Adrenal gland (tissue), 12 donors: Measurements from ENCODE around the gene SCAP. TPM values are rescaled to one million over a fixed set of nuclear protein-coding genes. Genes with fewer than 3 reads are reported as not detected.
A peak's percentile ranks its signal among the peaks of the same experiment; 100 is the strongest.

Source experiments
- DNase-seq, 7 donors: peaks; one replicate each; pipeline ENCODE4 v3.0.0-alpha.2; 2019 to 2020
- H3K27ac ChIP-seq, 5 donors: fragments of 200-600 bp; sonication (generic) in 4 of 5; 1 replicate in 3 of 5; 2 replicates in 2 of 5; pipeline versions ENCODE4 v1.5.1 to v1.8.0; 2016 to 2020; ENCODE audit warnings: mild to moderate bottlenecking in 1 of 5
- H3K27me3 ChIP-seq: fragments of 200-600 bp; 2 replicates; pipeline ENCODE4 v1.8.0; 2021
- H3K36me3 ChIP-seq, 2 donors: fragments of 200-600 bp; replicated peaks in 1 of 2; 1 replicate in 1 of 2; 2 replicates in 1 of 2; pipeline versions ENCODE4 v1.5.1 to v1.8.0; 2018 to 2022
- H3K4me1 ChIP-seq, 2 donors: fragments of 200-600 bp; replicated peaks in 1 of 2; 1 replicate in 1 of 2; 2 replicates in 1 of 2; pipeline versions ENCODE4 v1.5.1 to v1.8.0; 2018 to 2021
- H3K4me3 ChIP-seq, 4 donors: fragments of 200-600 bp; sonication (generic) in 3 of 4; one replicate each; pipeline ENCODE4 v1.5.1; 2016 to 2018
- H3K9me3 ChIP-seq, 3 donors: fragments of 200-600 bp; sonication (generic) in 1 of 3; replicated peaks in 1 of 3; 1 replicate in 2 of 3; 2 replicates in 1 of 3; pipeline versions ENCODE4 v1.5.1 to v1.8.0; 2016 to 2021
- POLR2A ChIP-seq, 2 donors: fragments of 450-650 bp; IDR thresholded peaks; one replicate each; pipeline ENCODE4 v1.6.1; 2017; ENCODE audit warnings: antibody characterized with exemption in 2 of 2, mild to moderate bottlenecking in 2 of 2, moderate library complexity in 1 of 2
- WGBS, 4 donors: extraction: QIAGEN DNeasy Blood & Tissue Kit in 2 of 4; methylation state at CpG; one replicate each; pipeline versions ENCODE4 v1.1.5 to v1.1.7; 2013 to 2017; 5-methylcytosine and 5-hydroxymethylcytosine counted together
- intact Hi-C, 2 donors: fragments of 100-400 bp; cut with DNase I; formaldehyde crosslinking; loops; one replicate each; pipeline versions ENCODE4 v1.14.1 to v1.15.0; 2022 to 2023
- polyA plus RNA-seq, 3 donors: library from polyadenylated mRNA; stranded (reverse); fragments of 200-250 nt in 2 of 3; fragments of 350-450 nt in 1 of 3; fragmentation: Illumina TruSeq in 1 of 3; extraction: RNeasy Lipid Tissue Mini Kit (QIAGEN cat#74804) in 1 of 3; gene quantifications; one replicate each; pipeline ENCODE4 v1.2.3, GENCODE V29; 2013 to 2014
- total RNA-seq, 9 donors: library from RNA; depleted of rRNA in 4 of 9; stranded (reverse); fragments of >200 nt in 4 of 9; fragments of 120-200 nt in 1 of 9; fragmentation: NEBNext Ultra II Directional in 1 of 9; extraction: Animal tissue kit (Norgen Biotek cat#: 25700) in 1 of 9; gene quantifications; one replicate each; pipeline versions ENCODE4 v1.1.0 to v1.2.4, GENCODE V29; 2013 to 2023
- TF ChIP-seq, protein P1 (sequence below), 6 experiments: fragments of 450-650 bp in 4 of 6; fragments of 200-600 bp in 2 of 6; sonication (generic) in 1 of 6; IDR thresholded peaks; 1 replicate in 5 of 6; 2 replicates in 1 of 6; pipeline versions ENCODE4 v1.5.1 to v1.8.0; 2016 to 2021; ENCODE audit warnings: antibody characterized with exemption in 6 of 6, mild to moderate bottlenecking in 2 of 6, moderate library complexity in 1 of 6
- donor health status: healthy with polysubstance abuse.
- donor health status: Bipolar disorder and iron deficiency.
- donor health status: DM: yes; HTN: yes; CAD: no.
- donor health status: DM: no; HTN: no; CAD: no.
- donor health status: DM: no; HTN: no; CAD: no.
- donor health status: DM: yes; HTN: yes; CAD: no.

Gene SCAP
- total and polyA plus RNA-seq, 12 donors, result 126 to 954 (median 176) TPM

DNA sequence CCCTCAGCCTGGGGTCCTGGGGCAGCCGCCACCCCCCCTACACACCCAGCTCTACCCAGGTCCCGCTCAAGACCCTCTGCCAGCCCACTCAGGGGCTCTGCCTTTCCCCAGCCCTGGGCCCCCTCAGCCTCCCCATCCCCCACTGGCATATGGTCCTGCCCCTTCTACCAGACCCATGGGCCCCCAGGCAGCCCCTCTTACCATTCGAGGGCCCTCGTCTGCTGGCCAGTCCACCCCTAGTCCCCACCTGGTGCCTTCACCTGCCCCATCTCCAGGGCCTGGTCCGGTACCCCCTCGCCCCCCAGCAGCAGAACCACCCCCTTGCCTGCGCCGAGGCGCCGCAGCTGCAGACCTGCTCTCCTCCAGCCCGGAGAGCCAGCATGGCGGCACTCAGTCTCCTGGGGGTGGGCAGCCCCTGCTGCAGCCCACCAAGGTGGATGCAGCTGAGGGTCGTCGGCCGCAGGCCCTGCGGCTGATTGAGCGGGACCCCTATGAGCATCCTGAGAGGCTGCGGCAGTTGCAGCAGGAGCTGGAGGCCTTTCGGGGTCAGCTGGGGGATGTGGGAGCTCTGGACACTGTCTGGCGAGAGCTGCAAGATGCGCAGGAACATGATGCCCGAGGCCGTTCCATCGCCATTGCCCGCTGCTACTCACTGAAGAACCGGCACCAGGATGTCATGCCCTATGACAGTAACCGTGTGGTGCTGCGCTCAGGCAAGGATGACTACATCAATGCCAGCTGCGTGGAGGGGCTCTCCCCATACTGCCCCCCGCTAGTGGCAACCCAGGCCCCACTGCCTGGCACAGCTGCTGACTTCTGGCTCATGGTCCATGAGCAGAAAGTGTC is 64.7 kb downstream of the SCAP start:
- peaks cover 0 to under 1% of the 10 kb centered on the region in 2 donors for H3K4me1 ChIP-seq
- H3K36me3 ChIP-seq, result peaks cover 0 to 93% of the 10 kb centered on the region in 2 donors
- H3K9me3 ChIP-seq, result no peaks in the 10 kb centered on the region
- WGBS, 4 donors, result 90 to 96% (median 91%) methylated on average over 7 to 30 of the region's 30 CpGs
- no peak overlapping the region for H3K4me3 ChIP-seq
- TF ChIP-seq, protein P1, sequence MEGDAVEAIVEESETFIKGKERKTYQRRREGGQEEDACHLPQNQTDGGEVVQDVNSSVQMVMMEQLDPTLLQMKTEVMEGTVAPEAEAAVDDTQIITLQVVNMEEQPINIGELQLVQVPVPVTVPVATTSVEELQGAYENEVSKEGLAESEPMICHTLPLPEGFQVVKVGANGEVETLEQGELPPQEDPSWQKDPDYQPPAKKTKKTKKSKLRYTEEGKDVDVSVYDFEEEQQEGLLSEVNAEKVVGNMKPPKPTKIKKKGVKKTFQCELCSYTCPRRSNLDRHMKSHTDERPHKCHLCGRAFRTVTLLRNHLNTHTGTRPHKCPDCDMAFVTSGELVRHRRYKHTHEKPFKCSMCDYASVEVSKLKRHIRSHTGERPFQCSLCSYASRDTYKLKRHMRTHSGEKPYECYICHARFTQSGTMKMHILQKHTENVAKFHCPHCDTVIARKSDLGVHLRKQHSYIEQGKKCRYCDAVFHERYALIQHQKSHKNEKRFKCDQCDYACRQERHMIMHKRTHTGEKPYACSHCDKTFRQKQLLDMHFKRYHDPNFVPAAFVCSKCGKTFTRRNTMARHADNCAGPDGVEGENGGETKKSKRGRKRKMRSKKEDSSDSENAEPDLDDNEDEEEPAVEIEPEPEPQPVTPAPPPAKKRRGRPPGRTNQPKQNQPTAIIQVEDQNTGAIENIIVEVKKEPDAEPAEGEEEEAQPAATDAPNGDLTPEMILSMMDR (IDR thresholded peaks at IDR 0.05), result no peak
- TF ChIP-seq POLR2A (IDR thresholded peaks at IDR 0.05), result no peak
- peak in 3 of 7 donors; percentile 15 to 76 (median 37) for DNase-seq
- intact Hi-C loops, result loop anchor here in 1 of 2 donors (10.0 kb wide), 1 partner anchor 384 kb away; no protein-coding TSS in a partner anchor
- H3K27me3 ChIP-seq, result no peaks in the 10 kb centered on the region
- H3K27ac ChIP-seq, result no peak overlapping the region

DNA sequence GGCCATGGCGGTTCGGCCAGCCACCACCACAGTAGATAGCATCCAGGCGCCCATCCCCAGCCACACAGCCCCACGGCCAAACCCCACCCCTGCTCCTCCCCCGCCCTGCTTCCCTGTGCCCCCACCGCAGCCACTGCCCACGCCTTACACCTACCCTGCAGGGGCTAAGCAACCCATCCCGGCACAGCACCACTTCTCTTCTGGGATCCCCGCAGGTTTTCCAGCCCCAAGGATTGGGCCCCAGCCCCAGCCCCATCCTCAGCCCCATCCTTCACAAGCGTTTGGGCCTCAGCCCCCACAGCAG is 65.4 kb downstream of the SCAP start:
- 46 to 81% (median 77%) methylated on average over 3 to 10 of the region's 10 CpGs for WGBS, 4 donors
- Histone ChIP-seq H3K4me1 (peaks cover 5 to 7% of the 10 kb centered on the region in 2 donors), H3K27ac (no peak overlapping the region), H3K9me3 (no peaks in the 10 kb centered on the region), H3K36me3 (peaks cover 0 to 86% of the 10 kb centered on the region in 2 donors), H3K27me3 (no peaks in the 10 kb centered on the region), H3K4me3 (no peak overlapping the region)
- intact Hi-C loops, result loop anchor here in 1 of 2 donors (10.0 kb wide), 1 partner anchor 384 kb away; no protein-coding TSS in a partner anchor
- DNase-seq, result peak in 1 of 7 donors; percentile 26
- TF ChIP-seq, protein P1 (IDR thresholded peaks at IDR 0.05), result no peak
- TF ChIP-seq POLR2A (IDR thresholded peaks at IDR 0.05), result no peak

DNA sequence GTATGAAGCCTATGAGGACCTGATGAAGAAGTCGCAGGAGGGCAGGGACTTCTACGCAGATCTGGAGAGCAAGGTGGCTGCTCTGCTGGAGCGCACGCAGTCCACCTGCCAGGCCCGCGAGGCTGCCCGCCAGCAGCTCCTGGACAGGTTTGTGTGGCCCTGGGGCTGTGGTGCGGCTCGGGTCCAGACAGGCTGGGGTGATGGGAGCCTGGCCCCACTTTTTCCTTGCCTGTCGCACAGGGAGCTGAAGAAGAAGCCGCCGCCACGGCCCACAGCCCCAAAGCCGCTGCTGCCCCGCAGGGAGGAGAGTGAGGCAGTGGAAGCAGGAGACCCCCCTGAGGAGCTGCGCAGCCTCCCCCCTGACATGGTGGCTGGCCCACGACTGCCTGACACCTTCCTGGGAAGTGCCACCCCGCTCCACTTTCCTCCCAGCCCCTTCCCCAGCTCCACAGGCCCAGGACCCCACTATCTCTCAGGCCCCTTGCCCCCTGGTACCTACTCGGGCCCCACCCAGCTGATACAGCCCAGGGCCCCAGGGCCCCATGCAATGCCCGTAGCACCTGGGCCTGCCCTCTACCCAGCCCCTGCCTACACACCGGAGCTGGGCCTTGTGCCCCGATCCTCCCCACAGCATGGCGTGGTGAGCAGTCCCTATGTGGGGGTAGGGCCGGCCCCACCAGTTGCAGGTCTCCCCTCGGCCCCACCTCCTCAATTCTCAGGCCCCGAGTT is 65.9 kb downstream of the SCAP start:
- WGBS, 4 donors, result 80 to 92% (median 87%) methylated on average over 5 to 26 of the region's 26 CpGs
- TF ChIP-seq POLR2A (IDR thresholded peaks at IDR 0.05), result no peak
- TF ChIP-seq, protein P1 (IDR thresholded peaks at IDR 0.05), result no peak
- intact Hi-C loops, result loop anchor here in 1 of 2 donors (10.0 kb wide), 1 partner anchor 385 kb away; no protein-coding TSS in a partner anchor

DNA sequence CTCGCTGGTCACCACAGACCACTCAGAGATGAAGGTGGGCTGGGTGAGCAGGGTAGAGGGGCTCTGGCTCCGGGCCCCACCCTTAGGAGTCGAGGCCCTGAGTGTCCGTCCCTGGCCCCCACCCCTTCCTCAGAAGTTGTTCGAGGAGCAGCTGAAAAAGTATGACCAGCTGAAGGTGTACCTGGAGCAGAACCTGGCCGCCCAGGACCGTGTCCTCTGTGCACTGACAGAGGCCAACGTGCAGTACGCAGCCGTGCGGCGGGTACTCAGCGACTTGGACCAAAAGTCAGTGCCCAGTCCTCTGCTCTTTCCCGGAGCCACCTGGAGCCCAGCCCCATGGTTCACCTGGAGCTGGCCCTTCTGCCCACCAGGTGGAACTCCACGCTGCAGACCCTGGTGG is 66.5 kb downstream of the SCAP start:
- no peak for DNase-seq
- 88 to 100% (median 92%) methylated on average over 4 to 15 of the region's 15 CpGs; no CpG with 5 or more reads in 1 of the 4 donors for WGBS, 4 donors
- Histone ChIP-seq H3K4me3 (no peak overlapping the region), H3K4me1 (peaks cover 16 to 18% of the 10 kb centered on the region in 2 donors), H3K36me3 (peaks cover 0 to 75% of the 10 kb centered on the region in 2 donors), H3K9me3 (no peaks in the 10 kb centered on the region), H3K27ac (no peak overlapping the region), H3K27me3 (no peaks in the 10 kb centered on the region)
- intact Hi-C loops, result no loop called here
- TF ChIP-seq POLR2A (IDR thresholded peaks at IDR 0.05), result no peak

More for the DNA sequence above, 65.9 kb downstream of the SCAP start:
- peaks cover 0 to 81% of the 10 kb centered on the region in 2 donors for H3K36me3 ChIP-seq
- no peak overlapping the region for H3K27ac ChIP-seq
- H3K9me3 ChIP-seq, result no peaks in the 10 kb centered on the region
- H3K4me3 ChIP-seq, result no peak overlapping the region
- DNase-seq, result peak in 2 of 7 donors; percentile 16 to 28
- H3K4me1 ChIP-seq, result peaks cover 10 to 12% of the 10 kb centered on the region in 2 donors
- no peaks in the 10 kb centered on the region for H3K27me3 ChIP-seq
